Right forelimb (tissue), 1 donor: ENCODE results near the gene CYB561D2.

Source experiments
- DNase-seq: peaks from one replicate; pipeline ENCODE4 v3.0.0-alpha.2; 2018

CYB561D2 gene

GRCh38 chr3:50324351-50325112 is 26.1 kb upstream of the CYB561D2 start:
- DNase-seq: peak; percentile 74

GRCh38 chr3:50325113-50325480 is 25.6 kb upstream of the CYB561D2 start:
- DNase-seq: no peak

- DNase-seq: no peak
Measured at GRCh38 chr3:50325497-50326181, 25.0 kb upstream of the CYB561D2 start.

GRCh38 chr3:50326182-50326541 is 24.5 kb upstream of the CYB561D2 start:
- DNase-seq: no peak

GRCh38 chr3:50327129-50327528 is 23.5 kb upstream of the CYB561D2 start:
- DNase-seq: no peak

GRCh38 chr3:50327943-50328691 is 22.5 kb upstream of the CYB561D2 start, which contains the start of gene TUSC2:
TUSC2 (minus strand) TSS chr3:50328223; CDS start chr3:50328099, 124 bp downstream.
- peak; percentile 96 for DNase-seq

GRCh38 chr3:50330330-50330729 is 20.3 kb upstream of the CYB561D2 start:
- DNase-seq: no peak

GRCh38 chr3:50331364-50331907 is 19.2 kb upstream of the CYB561D2 start:
- DNase-seq: no peak

GRCh38 chr3:50333744-50334328 is 16.8 kb upstream of the CYB561D2 start:
- DNase-seq: no peak

- no peak for DNase-seq
Measured at GRCh38 chr3:50334339-50335075, 16.2 kb upstream of the CYB561D2 start.

GRCh38 chr3:50336452-50337174 is 14.0 kb upstream of the CYB561D2 start:
- DNase-seq: no peak

- peak; percentile 99 for DNase-seq
Measured at GRCh38 chr3:50337175-50337861, 13.3 kb upstream of the CYB561D2 start.

- DNase-seq: no peak
Measured at GRCh38 chr3:50338965-50339364, 11.7 kb upstream of the CYB561D2 start.

- no peak for DNase-seq
Measured at GRCh38 chr3:50339485-50340146, 11.0 kb upstream of the CYB561D2 start.

- no peak for DNase-seq
Measured at GRCh38 chr3:50340147-50340447, 10.6 kb upstream of the CYB561D2 start.

GRCh38 chr3:50340448-50341329 is 10.0 kb upstream of the CYB561D2 start, which contains the start of gene RASSF1:
RASSF1 (minus strand) TSS chr3:50340836; CDS start chr3:50340805, 31 bp downstream.
- peak; percentile 86 for DNase-seq

GRCh38 chr3:50341537-50341936 is 9.1 kb upstream of the CYB561D2 start:
- no peak for DNase-seq

- no peak for DNase-seq
Measured at GRCh38 chr3:50341996-50342650, 8.5 kb upstream of the CYB561D2 start.
